Measurements from ENCODE around the gene SLC6A12. TPM values are rescaled to one million over a fixed set of nuclear protein-coding genes. Genes with fewer than 3 reads are reported as not detected.

Gene SLC6A12
- polyA plus RNA-seq, 1 of the 3 experiments (the other 2 are of a cell fraction) = 0.02 TPM

- TF ChIP-seq TEAD4 (IDR thresholded peaks at IDR 0.05; ENCODE audit: borderline replicate concordance, insufficient read depth) (no peak), CHD2 (IDR thresholded peaks at IDR 0.05; ENCODE audit: low read length, partially characterized antibody) (no peak), SIN3A (IDR thresholded peaks at IDR 0.05; ENCODE audit: borderline replicate concordance, low read depth, low read length) (no peak), RXRA (IDR thresholded peaks at IDR 0.05; ENCODE audit: borderline replicate concordance, low read depth) (no peak), JUND (IDR thresholded peaks at IDR 0.05) (no peak), RCOR1 (IDR thresholded peaks at IDR 0.05; ENCODE audit: low read length) (no peak), POLR2AphosphoS5 (IDR thresholded peaks at IDR 0.05; ENCODE audit: low read depth, low read length) (no peak), RAD21 (IDR thresholded peaks at IDR 0.05; ENCODE audit: low read length) (no peak)
Observed at GRCh38 chr12:209851-210250, 4.1 kb downstream of the SLC6A12 start (continued).

DNA sequence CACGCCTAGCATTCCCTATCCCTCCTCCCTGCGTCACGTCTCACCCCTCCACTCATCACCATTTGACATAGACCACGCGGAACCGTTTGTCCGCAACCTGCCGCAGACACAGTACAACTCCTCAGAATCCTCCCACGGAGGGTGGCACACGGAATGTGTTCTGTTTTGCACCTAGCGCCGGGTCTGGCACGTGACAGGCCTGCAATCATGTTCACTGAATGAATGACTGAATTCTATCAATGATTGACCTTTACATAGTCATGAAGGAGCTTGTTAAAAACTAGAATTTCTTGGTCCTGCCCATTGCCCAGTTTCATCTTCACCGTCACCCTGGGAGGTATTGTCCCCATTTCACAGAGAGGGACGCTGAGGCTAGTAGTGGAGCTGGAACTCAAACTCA lies 4.7 kb downstream of the SLC6A12 start:
- Histone ChIP-seq H3K79me2 (ENCODE audit: insufficient read depth) (no peaks in the 10 kb centered on the region), H3K27ac (ENCODE audit: low read depth in 2 of 2, low read length in 1 of 2) (no peak overlapping the region), H4K20me1 (ENCODE audit: insufficient read depth) (no peaks in the 10 kb centered on the region), H3K4me2 (no peak overlapping the region), H3K9me2 (no peaks in the 10 kb centered on the region), H3F3A (replicated peaks; ENCODE audit: insufficient read depth) (no peaks in the 10 kb centered on the region), H2AFZ (ENCODE audit: low read depth) (no peak overlapping the region), H3K36me3 (replicated peaks in 1 of 2; ENCODE audit: control insufficient read depth in 1 of 2, insufficient read depth in 2 of 2, low read length in 1 of 2) (no peaks in the 10 kb centered on the region), H3K27me3 (ENCODE audit: insufficient read depth) (peaks cover 18% of the 10 kb centered on the region; the same call in 1 of the 2 replicates), H3K9me3 (no peaks in the 10 kb centered on the region), H3K4me3 (ENCODE audit: low read depth in 2 of 2, low read length in 1 of 2) (no peak overlapping the region), H3K9ac (no peak overlapping the region), H3K4me1 (ENCODE audit: control insufficient read depth in 1 of 2, insufficient read depth in 2 of 2, low read depth in 1 of 2, low read length in 1 of 2) (peaks cover 0 to 7% of the 10 kb centered on the region in 2 experiments; a peak in 1 of 4 replicates)
- TF ChIP-seq, protein P1, sequence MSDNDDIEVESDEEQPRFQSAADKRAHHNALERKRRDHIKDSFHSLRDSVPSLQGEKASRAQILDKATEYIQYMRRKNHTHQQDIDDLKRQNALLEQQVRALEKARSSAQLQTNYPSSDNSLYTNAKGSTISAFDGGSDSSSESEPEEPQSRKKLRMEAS (IDR thresholded peaks at IDR 0.05; ENCODE audit: low read depth) = no peak
- TF ChIP-seq MEF2A (IDR thresholded peaks at IDR 0.05; ENCODE audit: borderline replicate concordance, low read depth) (no peak), SMC3 (IDR thresholded peaks at IDR 0.05; ENCODE audit: low read depth, low read length) (no peak)
- CTCF ChIA-PET = interaction anchor here (1.4 to 1.8 kb wide), 3 partner anchors 10 to 19 kb away, joined by 4 to 8 read pairs (median 5); no protein-coding TSS in a partner anchor
- POLR2A ChIA-PET = interaction anchor here (0.5 kb wide), 1 partner anchor 72 kb away, joined by 3 read pairs; no protein-coding TSS in a partner anchor
- no peak for DNase-seq
- WGBS (ENCODE audit: low lambda C conversion rate) = 73% methylated on average over 15 of the region's 15 CpGs

DNA sequence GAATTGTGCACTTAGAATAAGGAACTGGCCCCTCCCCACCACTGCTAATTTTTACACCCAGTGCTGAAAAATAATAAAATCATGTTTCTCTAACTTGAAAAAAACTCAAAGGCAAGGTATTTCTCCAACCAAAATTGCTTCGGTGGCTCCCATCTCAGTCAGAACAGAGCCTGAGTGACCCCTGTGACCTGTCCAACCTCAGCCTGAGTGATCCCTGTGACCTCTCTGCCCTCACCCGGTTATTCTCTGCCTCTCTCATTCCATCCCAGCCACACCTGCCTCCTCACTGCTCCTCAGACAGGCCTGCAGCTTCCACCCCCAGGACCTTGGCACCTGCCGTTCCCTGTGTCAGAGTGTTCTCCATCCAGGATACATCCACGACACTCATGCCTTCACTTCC lies 5.1 kb downstream of the SLC6A12 start:
- Histone ChIP-seq H3K27ac (ENCODE audit: low read depth in 2 of 2, low read length in 1 of 2) (no peak overlapping the region), H3K36me3 (replicated peaks in 1 of 2; ENCODE audit: control insufficient read depth in 1 of 2, insufficient read depth in 2 of 2, low read length in 1 of 2) (no peaks in the 10 kb centered on the region), H3K9ac (no peak overlapping the region), H3F3A (replicated peaks; ENCODE audit: insufficient read depth) (no peaks in the 10 kb centered on the region), H2AFZ (ENCODE audit: low read depth) (no peak overlapping the region), H3K4me1 (ENCODE audit: control insufficient read depth in 1 of 2, insufficient read depth in 2 of 2, low read depth in 1 of 2, low read length in 1 of 2) (peaks cover 0 to 11% of the 10 kb centered on the region in 2 experiments; a peak in 1 of 4 replicates), H3K9me3 (no peaks in the 10 kb centered on the region), H4K20me1 (ENCODE audit: insufficient read depth) (no peaks in the 10 kb centered on the region), H3K9me2 (no peaks in the 10 kb centered on the region), H3K27me3 (ENCODE audit: insufficient read depth) (peaks cover 22% of the 10 kb centered on the region; the same call in 1 of the 2 replicates), H3K4me3 (ENCODE audit: low read depth in 2 of 2, low read length in 1 of 2) (no peak overlapping the region), H3K79me2 (ENCODE audit: insufficient read depth) (no peaks in the 10 kb centered on the region), H3K4me2 (no peak overlapping the region)
- TF ChIP-seq RFX5 (IDR thresholded peaks at IDR 0.05; ENCODE audit: low read length) (no peak), CHD2 (IDR thresholded peaks at IDR 0.05; ENCODE audit: low read length, partially characterized antibody) (no peak), JUND (IDR thresholded peaks at IDR 0.05) (no peak), FOSL2 (IDR thresholded peaks at IDR 0.05; ENCODE audit: borderline replicate concordance, low read depth) (no peak), YY1 (IDR thresholded peaks at IDR 0.05; ENCODE audit: low read depth) (no peak)
- TF ChIP-seq, protein P1 (IDR thresholded peaks at IDR 0.05; ENCODE audit: low read depth) = no peak
- TF ChIP-seq, protein P2, sequence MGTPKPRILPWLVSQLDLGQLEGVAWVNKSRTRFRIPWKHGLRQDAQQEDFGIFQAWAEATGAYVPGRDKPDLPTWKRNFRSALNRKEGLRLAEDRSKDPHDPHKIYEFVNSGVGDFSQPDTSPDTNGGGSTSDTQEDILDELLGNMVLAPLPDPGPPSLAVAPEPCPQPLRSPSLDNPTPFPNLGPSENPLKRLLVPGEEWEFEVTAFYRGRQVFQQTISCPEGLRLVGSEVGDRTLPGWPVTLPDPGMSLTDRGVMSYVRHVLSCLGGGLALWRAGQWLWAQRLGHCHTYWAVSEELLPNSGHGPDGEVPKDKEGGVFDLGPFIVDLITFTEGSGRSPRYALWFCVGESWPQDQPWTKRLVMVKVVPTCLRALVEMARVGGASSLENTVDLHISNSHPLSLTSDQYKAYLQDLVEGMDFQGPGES (IDR thresholded peaks at IDR 0.05; ENCODE audit: low read depth, low read length) = no peak
- CTCF ChIA-PET = interaction anchor here (1.4 to 1.8 kb wide), 2 partner anchors 10 to 19 kb away, joined by 5 to 8 read pairs; no protein-coding TSS in a partner anchor
- WGBS (ENCODE audit: low lambda C conversion rate) = 66% methylated on average over 4 of the region's 4 CpGs
- no peak for DNase-seq
- POLR2A ChIA-PET = interaction anchor here (0.5 kb wide), 1 partner anchor 73 kb away, joined by 3 read pairs; no protein-coding TSS in a partner anchor
